Measurements from ENCODE around the gene VSTM2B.

GRCh38 chr19:29586401-29586800 lies 60.6 kb downstream of the VSTM2B start:
- TF ChIP-seq, protein P1, sequence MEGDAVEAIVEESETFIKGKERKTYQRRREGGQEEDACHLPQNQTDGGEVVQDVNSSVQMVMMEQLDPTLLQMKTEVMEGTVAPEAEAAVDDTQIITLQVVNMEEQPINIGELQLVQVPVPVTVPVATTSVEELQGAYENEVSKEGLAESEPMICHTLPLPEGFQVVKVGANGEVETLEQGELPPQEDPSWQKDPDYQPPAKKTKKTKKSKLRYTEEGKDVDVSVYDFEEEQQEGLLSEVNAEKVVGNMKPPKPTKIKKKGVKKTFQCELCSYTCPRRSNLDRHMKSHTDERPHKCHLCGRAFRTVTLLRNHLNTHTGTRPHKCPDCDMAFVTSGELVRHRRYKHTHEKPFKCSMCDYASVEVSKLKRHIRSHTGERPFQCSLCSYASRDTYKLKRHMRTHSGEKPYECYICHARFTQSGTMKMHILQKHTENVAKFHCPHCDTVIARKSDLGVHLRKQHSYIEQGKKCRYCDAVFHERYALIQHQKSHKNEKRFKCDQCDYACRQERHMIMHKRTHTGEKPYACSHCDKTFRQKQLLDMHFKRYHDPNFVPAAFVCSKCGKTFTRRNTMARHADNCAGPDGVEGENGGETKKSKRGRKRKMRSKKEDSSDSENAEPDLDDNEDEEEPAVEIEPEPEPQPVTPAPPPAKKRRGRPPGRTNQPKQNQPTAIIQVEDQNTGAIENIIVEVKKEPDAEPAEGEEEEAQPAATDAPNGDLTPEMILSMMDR (conservative IDR thresholded peaks at IDR 0.05): no peak
- no peak for TF ChIP-seq EZH2 (IDR thresholded peaks at IDR 0.05; ENCODE audit: low read depth)
